CD4-positive, alpha-beta T cell (primary cell): ENCODE results near the gene NOC4L. TPM values are rescaled to one million over a fixed set of nuclear protein-coding genes. Genes with fewer than 3 reads are reported as not detected.

Experiments
- ATAC-seq: fragments of 200-7000 bp; cut with Tn5 transposase; one replicate; pipeline ENCODE4 v1.10.0; 2022; ENCODE audit warnings: mild to moderate bottlenecking; ENCODE audit not compliant: poor library complexity
- CTCF ChIA-PET: fragments of 350-600 bp; sonication (Branson Sonifier 250); formaldehyde crosslinking; loops from one replicate; lab custom pipeline; 2021; ENCODE audit warnings: antibody characterized with exemption, inconsistent platforms; lab: Charles Lee
- POLR2A ChIA-PET: fragments of 350-600 bp; sonication (Branson Sonifier 250); formaldehyde crosslinking; loops from one replicate; lab custom pipeline; 2021; ENCODE audit warnings: antibody characterized with exemption, inconsistent platforms; lab: Charles Lee
- DNase-seq, 14 experiments: peaks; one replicate each; pipeline ENCODE4 v3.0.0-alpha.2; 2013 to 2020; ENCODE audit warnings: mixed read lengths in 2 of 14
- H3K27ac ChIP-seq, 2 donors: one replicate each; pipeline versions ENCODE4 v1.5.1 to v1.7.0; 2013; ENCODE audit warnings: low read length in 2 of 2, low read depth in 1 of 2, mild to moderate bottlenecking in 1 of 2
- H3K27me3 ChIP-seq, 2 experiments: 1 replicate in 1 of 2; 2 replicates in 1 of 2; pipeline versions ENCODE4 v1.6.1 to v1.7.0; 2013; ENCODE audit warnings: low read length in 2 of 2, control low read depth in 1 of 2, mild to moderate bottlenecking in 1 of 2, moderate library complexity in 1 of 2; ENCODE audit not compliant: insufficient read depth in 2 of 2, control insufficient read depth in 1 of 2
- H3K36me3 ChIP-seq: one replicate; pipeline ENCODE4 v1.6.1; 2013; ENCODE audit warnings: low read length, control low read depth; ENCODE audit not compliant: insufficient read depth
- H3K4me1 ChIP-seq: one replicate; pipeline ENCODE4 v1.6.1; 2013; ENCODE audit warnings: low read length, control low read depth; ENCODE audit not compliant: insufficient read depth
- H3K4me3 ChIP-seq: one replicate; pipeline ENCODE4 v1.5.1; 2013; ENCODE audit warnings: mild to moderate bottlenecking, low read length, moderate library complexity
- H3K9me3 ChIP-seq, 2 experiments: 1 replicate in 1 of 2; 2 replicates in 1 of 2; pipeline versions ENCODE4 v1.6.1 to v1.7.0; 2013; ENCODE audit warnings: low read length in 2 of 2, mild to moderate bottlenecking in 2 of 2, control low read depth in 1 of 2, moderate library complexity in 1 of 2; ENCODE audit not compliant: control insufficient read depth in 1 of 2, insufficient read depth in 1 of 2
- H3K27ac Mint-ChIP-seq: one replicate; pipeline ENCODE4 v1.8.0; 2020; ENCODE audit warnings: mixed read lengths
- H3K27me3 Mint-ChIP-seq: one replicate; pipeline ENCODE4 v1.8.0; 2021; ENCODE audit warnings: mixed read lengths
- H3K36me3 Mint-ChIP-seq: one replicate; pipeline ENCODE4 v1.8.0; 2021; ENCODE audit warnings: low read depth, mixed read lengths
- H3K4me1 Mint-ChIP-seq: one replicate; pipeline ENCODE4 v1.8.0; 2021; ENCODE audit warnings: low read depth, mixed read lengths
- H3K4me3 Mint-ChIP-seq: one replicate; pipeline ENCODE4 v1.8.0; 2020; ENCODE audit warnings: mild to moderate bottlenecking, mixed read lengths
- H3K9me3 Mint-ChIP-seq: one replicate; pipeline ENCODE4 v1.8.0; 2020; ENCODE audit warnings: mixed read lengths
- intact Hi-C, 2 experiments: fragments of 100-400 bp; cut with DNase I in 1 of 2; cut with micrococcal nuclease in 1 of 2; formaldehyde crosslinking; loops; one replicate each; pipeline versions ENCODE4 v1.15.1 to v1.9.0; 2023 to 2025; cut with DNase I, micrococcal nuclease
- total RNA-seq, 174 experiments: library from RNA in 2 of 174; stranded (reverse) in 2 of 174; gene quantifications; one replicate each; pipeline ENCODE4 v1.2.3 and lab custom pipeline; 2021 to 2026
- TF ChIP-seq, protein P1 (sequence below): fragments of 200-600 bp; IDR thresholded peaks from one replicate; pipeline ENCODE4 v1.8.0; 2022; ENCODE audit warnings: antibody characterized with exemption, mild to moderate bottlenecking

NOC4L gene
- total RNA-seq, 2 experiments from 2014 or later: 21.8 to 22.3 TPM

DNA sequence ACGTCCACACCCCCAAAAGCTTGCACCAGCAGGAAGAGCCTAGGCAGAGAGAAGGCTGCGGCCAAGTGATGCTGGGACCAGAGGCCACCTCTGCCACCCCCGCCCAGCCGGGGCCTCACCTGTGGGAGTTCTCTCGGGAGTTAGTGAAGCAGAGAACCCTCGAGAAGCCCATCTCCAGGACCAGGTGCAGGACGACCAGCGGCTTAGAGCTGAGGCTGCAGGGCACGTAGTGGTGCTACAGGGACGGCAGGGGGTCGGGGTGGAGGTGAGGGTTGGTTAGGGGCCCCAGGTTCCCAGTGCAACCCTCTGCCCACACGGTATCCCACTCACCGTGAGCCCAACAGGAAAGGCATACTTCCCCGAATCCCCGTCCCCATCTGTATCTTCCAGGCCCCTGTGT is 3.8 kb upstream of the NOC4L start:
- TF ChIP-seq, protein P1, sequence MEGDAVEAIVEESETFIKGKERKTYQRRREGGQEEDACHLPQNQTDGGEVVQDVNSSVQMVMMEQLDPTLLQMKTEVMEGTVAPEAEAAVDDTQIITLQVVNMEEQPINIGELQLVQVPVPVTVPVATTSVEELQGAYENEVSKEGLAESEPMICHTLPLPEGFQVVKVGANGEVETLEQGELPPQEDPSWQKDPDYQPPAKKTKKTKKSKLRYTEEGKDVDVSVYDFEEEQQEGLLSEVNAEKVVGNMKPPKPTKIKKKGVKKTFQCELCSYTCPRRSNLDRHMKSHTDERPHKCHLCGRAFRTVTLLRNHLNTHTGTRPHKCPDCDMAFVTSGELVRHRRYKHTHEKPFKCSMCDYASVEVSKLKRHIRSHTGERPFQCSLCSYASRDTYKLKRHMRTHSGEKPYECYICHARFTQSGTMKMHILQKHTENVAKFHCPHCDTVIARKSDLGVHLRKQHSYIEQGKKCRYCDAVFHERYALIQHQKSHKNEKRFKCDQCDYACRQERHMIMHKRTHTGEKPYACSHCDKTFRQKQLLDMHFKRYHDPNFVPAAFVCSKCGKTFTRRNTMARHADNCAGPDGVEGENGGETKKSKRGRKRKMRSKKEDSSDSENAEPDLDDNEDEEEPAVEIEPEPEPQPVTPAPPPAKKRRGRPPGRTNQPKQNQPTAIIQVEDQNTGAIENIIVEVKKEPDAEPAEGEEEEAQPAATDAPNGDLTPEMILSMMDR: no peak
- intact Hi-C loops: loop anchor here in 1 of 2 experiments (5.0 kb wide), 1 partner anchor 58 kb away; no protein-coding TSS in a partner anchor
- ATAC-seq (no peak), DNase-seq (no peak)
- Mint-ChIP-seq H3K36me3 (peaks cover 40% of the 10 kb centered on the region), H3K4me3 (peak overlapping the region; percentile 71), H3K27ac (no peak overlapping the region), H3K4me1 (peaks cover 16% of the 10 kb centered on the region), H3K9me3 (no peaks in the 10 kb centered on the region), H3K27me3 (no peaks in the 10 kb centered on the region)
- ChIA-PET POLR2A (no interaction called here), CTCF (no interaction called here)
- Histone ChIP-seq H3K4me1 (peaks cover 29% of the 10 kb centered on the region), H3K27me3 (no peaks in the 10 kb centered on the region), H3K9me3 (no peaks in the 10 kb centered on the region), H3K36me3 (peaks cover 43% of the 10 kb centered on the region), H3K27ac (no peak overlapping the region), H3K4me3 (no peak overlapping the region)

DNA sequence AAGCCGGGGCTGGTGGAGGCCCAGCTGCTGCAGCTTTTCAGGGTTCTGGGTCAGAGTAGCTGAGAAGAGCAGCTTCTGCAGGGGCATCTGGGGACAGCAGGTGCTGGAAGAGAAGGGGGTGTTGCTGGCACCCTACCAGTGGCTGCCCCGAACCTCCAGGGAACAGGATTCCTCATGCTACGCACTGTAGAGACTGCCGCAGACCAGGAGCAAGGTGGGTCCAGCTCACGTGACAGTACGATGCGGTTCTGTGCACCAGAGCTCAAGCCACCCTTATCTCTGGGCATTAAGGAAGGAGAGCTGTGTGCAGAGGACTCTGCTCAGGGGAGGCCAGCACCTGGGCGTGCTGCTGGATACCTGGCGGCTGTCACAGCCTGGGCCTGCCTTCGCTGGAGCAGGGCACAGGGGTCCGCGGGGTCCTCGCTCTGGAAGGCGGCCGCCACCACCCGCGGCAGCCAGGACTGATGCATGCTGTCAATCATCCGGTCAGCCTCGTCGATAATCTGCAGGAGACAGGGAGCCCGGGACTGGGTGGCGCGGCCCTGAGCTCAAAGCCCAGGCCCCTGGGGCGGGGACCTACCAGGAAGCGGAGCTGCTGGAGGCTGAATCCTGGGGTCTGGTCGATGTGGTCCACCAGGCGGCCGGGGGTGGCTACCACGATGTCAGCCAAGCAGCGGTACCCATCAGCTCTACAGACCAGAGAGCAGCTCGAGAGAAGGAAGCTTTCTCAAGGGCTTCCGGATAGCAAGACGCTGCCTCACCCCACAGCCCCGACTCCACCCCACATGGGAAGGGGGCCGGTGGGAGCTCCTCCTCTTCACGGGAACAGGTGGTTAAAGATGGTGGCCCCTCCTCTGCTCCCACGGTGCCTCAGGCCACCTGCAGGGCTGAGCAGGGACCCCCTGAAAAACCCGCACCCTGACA is 3.1 kb upstream of the NOC4L start:
- H3K36me3 Mint-ChIP-seq: peaks cover 47% of the 10 kb centered on the region
- Histone ChIP-seq H3K4me1 (peaks cover 35% of the 10 kb centered on the region), H3K36me3 (peaks cover 45% of the 10 kb centered on the region), H3K4me3 (no peak overlapping the region), H3K9me3 (no peaks in the 10 kb centered on the region), H3K27ac (no peak overlapping the region), H3K27me3 (no peaks in the 10 kb centered on the region)
- peak in 1 of 14 experiments; percentile 23 for DNase-seq
- H3K27me3 Mint-ChIP-seq: no peaks in the 10 kb centered on the region
- ChIA-PET POLR2A (interaction anchor here (1.0 kb wide), 1 partner anchor 12 kb away, joined by 3 read pairs; no protein-coding TSS in a partner anchor), CTCF (no interaction called here)
- H3K4me1 Mint-ChIP-seq: peaks cover 22% of the 10 kb centered on the region
- H3K4me3 Mint-ChIP-seq: peak overlapping the region; percentile 42
- H3K27ac Mint-ChIP-seq: no peak overlapping the region
- H3K9me3 Mint-ChIP-seq: no peaks in the 10 kb centered on the region
- TF ChIP-seq, protein P1: no peak
- ATAC-seq: no peak
- intact Hi-C loops: loop anchor here in 1 of 2 experiments (5.0 kb wide), 1 partner anchor 59 kb away; no protein-coding TSS in a partner anchor

DNA sequence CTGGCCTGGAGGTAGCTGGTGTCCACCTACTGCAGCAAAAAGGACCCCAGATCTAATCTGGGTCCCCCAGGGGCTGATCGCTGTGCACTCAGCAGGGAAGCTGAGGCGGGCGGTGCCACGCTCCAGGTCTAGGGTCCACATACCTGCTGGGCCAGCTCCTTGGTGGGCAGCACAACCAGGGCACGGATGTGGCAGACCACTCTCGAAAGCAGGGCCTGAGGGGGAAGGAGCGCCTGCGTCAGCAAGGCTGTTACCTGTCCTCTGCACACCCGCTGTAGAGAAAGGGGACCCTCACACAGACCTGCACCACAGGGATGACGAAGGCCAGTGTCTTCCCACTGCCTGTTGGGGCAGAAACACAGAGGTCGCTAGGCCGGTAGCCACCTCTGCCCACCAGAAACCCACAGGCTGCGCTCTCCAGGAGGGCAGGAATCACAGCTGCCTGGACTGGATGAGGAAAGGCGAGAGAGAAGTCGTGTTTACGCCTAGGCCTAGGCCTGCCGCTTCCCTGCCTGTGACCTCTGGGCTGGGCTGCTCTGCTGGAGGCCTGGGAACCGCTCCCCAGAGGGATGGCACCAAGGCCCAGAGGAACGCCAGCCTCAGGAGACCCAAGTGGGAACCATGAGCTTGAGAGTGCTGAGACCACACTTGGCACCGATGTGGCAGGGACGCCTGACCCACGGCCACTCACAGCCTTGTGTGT is 2.1 kb upstream of the NOC4L start:
- peaks cover 41% of the 10 kb centered on the region for H3K4me1 ChIP-seq
- Mint-ChIP-seq H3K36me3 (peaks cover 55% of the 10 kb centered on the region), H3K4me3 (peak overlapping the region; percentile 82), H3K9me3 (no peaks in the 10 kb centered on the region), H3K4me1 (peaks cover 25% of the 10 kb centered on the region), H3K27ac (peak overlapping the region; percentile 56), H3K27me3 (no peaks in the 10 kb centered on the region)
- no peaks in the 10 kb centered on the region for H3K9me3 ChIP-seq
- ChIA-PET CTCF (no interaction called here), POLR2A (interaction anchor here (1.0 kb wide), 1 partner anchor 11 kb away, joined by 3 read pairs; no protein-coding TSS in a partner anchor)
- no peak overlapping the region for H3K4me3 ChIP-seq
- H3K36me3 ChIP-seq: peaks cover 47% of the 10 kb centered on the region
- intact Hi-C loops: loop anchor here in 1 of 2 experiments (5.0 kb wide), 1 partner anchor 60 kb away; no protein-coding TSS in a partner anchor
- TF ChIP-seq, protein P1: no peak
- no peaks in the 10 kb centered on the region for H3K27me3 ChIP-seq
- DNase-seq (peak in 1 of 14 experiments; percentile 31), ATAC-seq (no peak)
- H3K27ac ChIP-seq: no peak overlapping the region
